GM21737 (cell line): ENCODE measurements around the gene DDX24.

Source experiments
- ATAC-seq: cut with Tn5 transposase; IDR thresholded peaks from one replicate; pipeline ENCODE4 v1.9.1; 2021; ENCODE audit warnings: mild to moderate bottlenecking, moderate library complexity; ENCODE audit not compliant: unreplicated experiment

Gene DDX24

DNA sequence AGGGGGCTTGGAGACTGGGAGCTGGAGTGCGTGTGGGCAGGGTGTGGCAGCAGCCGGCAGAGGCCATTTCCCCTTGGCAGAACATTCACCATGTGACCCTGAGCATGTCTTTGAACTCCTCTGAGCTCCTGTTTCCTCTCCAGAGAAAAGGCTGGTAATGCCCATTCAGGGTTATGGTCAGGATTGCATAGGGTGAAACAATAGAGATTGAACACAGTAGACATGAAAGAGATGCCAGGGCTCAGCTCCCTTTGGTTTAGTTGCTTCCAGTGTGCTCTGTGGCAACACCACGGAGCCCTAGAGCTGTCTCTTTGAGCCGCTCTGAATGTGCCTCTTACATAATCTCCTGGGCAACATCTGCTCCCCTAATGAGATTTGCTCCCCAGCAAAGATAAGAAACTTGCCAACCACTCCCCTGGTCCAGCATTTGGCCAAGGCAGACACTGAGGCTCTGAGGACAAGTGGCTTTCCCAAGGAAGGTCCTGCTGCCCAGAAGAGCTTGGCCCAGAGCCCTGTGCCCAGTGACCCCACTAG lies 34.1 kb upstream of the DDX24 start:
- ATAC-seq: no peak

GRCh38 chr14:94114589-94115057 lies 33.6 kb upstream of the DDX24 start:
- no peak for ATAC-seq

GRCh38 chr14:94113908-94114588 lies 33.0 kb upstream of the DDX24 start:
- no peak for ATAC-seq

- ATAC-seq: no peak
Observed at GRCh38 chr14:94113490-94113889, 32.5 kb upstream of the DDX24 start.

- ATAC-seq: no peak
Observed at GRCh38 chr14:94113073-94113472, 32.1 kb upstream of the DDX24 start.

DNA sequence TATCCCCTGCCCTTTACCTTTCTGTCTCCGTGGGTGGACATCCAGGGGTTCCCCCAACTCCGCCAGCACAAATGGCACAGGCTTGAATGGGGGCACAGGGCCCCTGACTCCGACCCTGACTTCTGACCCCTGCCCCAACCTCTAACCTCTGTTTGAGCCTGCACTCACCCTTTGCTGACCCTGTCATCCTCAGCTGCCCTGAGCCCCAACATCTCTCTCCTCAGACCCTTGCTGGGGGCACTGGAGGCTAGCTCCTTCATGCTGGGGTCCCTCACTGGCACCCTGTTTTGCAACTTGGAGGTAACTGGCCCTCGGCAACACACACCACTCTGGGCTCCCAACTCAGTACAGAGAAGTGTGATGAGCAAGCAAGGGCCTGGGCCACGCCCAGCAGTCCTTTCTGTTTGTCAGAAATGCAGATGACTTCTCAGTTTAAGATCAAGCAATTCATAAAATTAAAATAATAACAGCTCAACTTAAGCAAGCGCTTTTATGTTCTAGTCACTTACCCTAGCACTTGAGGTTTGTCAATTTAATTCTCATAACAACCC lies 31.6 kb upstream of the DDX24 start:
- no peak for ATAC-seq

GRCh38 chr14:94111276-94112095 lies 30.5 kb upstream of the DDX24 start:
- no peak for ATAC-seq

GRCh38 chr14:94110552-94111181 lies 29.7 kb upstream of the DDX24 start, which contains the start of gene IFI27:
Gene IFI27 (plus strand): TSS chr14:94110736.
- ATAC-seq: no peak

- ATAC-seq: no peak
Observed at GRCh38 chr14:94109915-94110250, 28.9 kb upstream of the DDX24 start.

- no peak for ATAC-seq
Observed at GRCh38 chr14:94104731-94105130, 23.7 kb upstream of the DDX24 start.

GRCh38 chr14:94103554-94104150 lies 22.6 kb upstream of the DDX24 start:
- no peak for ATAC-seq

DNA sequence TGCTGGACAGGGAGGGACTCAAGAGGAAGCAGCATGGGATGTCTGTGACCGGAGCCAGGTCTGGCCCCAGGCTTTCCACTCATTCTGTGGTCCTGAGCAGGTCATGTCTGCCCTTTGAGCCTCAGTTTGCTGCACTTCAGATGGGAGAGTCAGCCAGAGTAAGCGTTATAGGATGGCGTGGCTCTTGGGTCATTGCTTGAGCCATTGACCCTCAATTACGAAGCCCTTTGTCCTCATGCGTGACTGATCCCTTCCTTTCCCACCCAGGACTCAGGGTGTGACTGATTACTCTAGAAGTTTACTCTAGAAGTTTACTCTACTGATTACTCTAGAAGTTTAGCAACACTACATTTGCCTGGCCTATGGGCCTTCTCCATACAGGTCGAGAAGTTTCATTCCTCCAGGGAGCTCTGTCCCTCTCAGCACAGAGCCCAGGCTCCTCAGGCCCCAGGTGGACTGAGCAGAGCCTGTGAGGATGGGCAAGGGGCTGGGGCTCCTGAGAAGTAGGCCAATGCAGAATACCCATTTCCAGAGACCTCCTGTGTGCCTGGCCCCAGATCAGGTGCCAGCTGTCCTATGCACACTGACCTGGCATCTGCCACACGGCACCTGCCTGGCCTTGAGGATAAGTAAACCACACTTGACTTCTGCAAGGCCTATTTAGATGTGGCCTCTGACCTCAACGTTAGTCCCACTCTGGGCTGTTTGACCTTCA lies 21.9 kb upstream of the DDX24 start:
- ATAC-seq: no peak

GRCh38 chr14:94101748-94102147 lies 20.7 kb upstream of the DDX24 start:
- ATAC-seq: no peak

DNA sequence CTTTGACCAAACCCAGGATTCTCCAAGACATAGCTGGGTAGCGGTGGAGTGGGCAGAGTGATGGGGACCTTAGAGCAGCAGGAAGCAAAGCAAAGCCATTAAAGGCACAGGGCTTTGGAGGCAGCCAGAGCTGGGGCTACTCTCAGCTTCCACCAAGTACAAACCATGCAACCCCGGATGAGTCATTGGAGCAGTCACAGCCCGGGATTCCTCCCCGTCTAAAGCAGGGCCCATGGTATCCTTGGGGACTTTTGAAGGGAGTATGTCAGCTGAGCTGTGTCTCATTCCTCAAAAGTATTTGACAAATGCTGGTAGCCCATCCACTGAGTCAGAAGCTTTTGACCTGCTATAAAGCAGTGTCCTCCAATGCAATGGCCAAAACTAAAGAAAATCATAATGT lies 19.8 kb upstream of the DDX24 start:
- ATAC-seq: no peak

GRCh38 chr14:94099006-94099405 lies 18.0 kb upstream of the DDX24 start:
- ATAC-seq: no peak

- no peak for ATAC-seq
Observed at GRCh38 chr14:94098326-94098992, 17.5 kb upstream of the DDX24 start.

DNA sequence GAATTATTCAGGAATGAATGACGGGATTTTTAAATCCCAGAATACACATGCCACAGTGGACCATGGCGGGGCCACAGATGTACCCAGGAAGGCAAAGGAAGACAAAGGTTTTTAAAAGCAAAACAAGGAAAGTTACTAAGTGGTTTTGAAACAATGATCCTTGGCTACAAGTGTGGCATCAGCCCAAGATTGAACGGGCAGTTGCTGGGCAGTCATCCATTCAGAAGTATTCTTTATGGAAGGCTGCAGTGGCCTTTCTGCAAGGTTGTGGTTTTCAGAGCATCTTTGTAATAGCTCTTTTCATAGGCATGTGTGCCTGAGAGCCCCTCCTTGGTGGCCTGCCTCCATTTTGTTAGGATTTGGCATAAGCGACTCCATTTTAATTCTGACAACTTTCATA lies 16.1 kb upstream of the DDX24 start:
- no peak for ATAC-seq

DNA sequence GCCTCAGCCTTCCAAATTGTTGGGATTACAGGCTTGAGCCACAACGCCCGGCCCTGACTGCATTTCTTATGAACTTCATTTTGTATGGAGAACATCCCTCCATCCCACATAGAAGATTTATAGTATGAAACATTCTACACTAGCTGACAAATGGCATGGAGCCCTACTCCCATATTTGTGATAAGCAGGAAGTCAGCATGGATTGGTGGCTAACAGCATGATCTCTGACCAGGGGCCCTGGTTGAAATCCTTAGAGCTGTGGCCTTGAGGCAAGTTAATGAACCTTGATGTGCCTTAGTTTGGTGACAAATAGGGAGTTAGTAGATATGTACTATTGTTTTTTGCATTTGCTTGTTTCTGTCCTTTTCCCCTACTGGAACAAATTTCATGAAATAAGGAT lies 12.4 kb upstream of the DDX24 start:
- no peak for ATAC-seq

DNA sequence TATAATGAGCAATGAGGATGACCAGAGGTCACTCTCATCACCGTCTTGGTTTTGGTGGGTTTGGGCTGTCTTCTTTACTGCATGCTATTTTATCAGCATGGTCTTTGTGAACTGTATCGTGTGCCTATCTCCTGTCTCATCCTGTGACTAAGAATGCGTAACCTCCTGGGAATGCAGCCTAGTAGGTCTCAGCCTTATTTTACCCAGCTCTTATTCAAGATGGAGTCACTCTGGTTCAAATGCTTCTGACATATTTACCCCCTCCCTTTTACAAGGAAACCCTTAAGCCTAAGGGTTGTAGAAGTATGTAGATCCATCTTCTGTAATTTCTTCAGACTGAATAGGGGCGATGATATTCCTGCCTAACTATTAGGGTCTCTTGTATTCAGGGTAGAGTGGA lies 8.5 kb upstream of the DDX24 start:
- no peak for ATAC-seq

GRCh38 chr14:94088516-94088915 lies 7.5 kb upstream of the DDX24 start:
- no peak for ATAC-seq
